SW 1271 (cell line): Measurements from ENCODE around the gene PLA2G4A.

Experiments used
- DNase-seq, 2 experiments: peaks; one replicate each; lab custom pipeline; 2025; lab: John Stamatoyannopoulos, UW

PLA2G4A gene

GRCh38 chr1:186977266-186977957 lies 148.7 kb downstream of the PLA2G4A start:
- DNase-seq: no peak

- no peak for DNase-seq
These were observed 150.1 kb downstream of the PLA2G4A start for GRCh38 chr1:186978596-186979556.

GRCh38 chr1:186980400-186980799 lies 151.7 kb downstream of the PLA2G4A start:
- no peak for DNase-seq

- no peak for DNase-seq
These were observed 153.4 kb downstream of the PLA2G4A start for GRCh38 chr1:186982116-186982515.

- DNase-seq: no peak
These were observed 154.6 kb downstream of the PLA2G4A start for GRCh38 chr1:186983327-186983726.

GRCh38 chr1:186984959-186985358 lies 156.2 kb downstream of the PLA2G4A start:
- no peak for DNase-seq

- DNase-seq: peak in 1 of 2 experiments; percentile 28
These were observed 157.2 kb downstream of the PLA2G4A start for GRCh38 chr1:186985889-186986491.

GRCh38 chr1:186987065-186987464 lies 158.3 kb downstream of the PLA2G4A start:
- DNase-seq: no peak

GRCh38 chr1:186987769-186988168 lies 159.0 kb downstream of the PLA2G4A start:
- no peak for DNase-seq

GRCh38 chr1:186993996-186994395 lies 165.2 kb downstream of the PLA2G4A start:
- no peak for DNase-seq

- DNase-seq: no peak
These were observed 166.1 kb downstream of the PLA2G4A start for GRCh38 chr1:186994897-186995296.

- DNase-seq: no peak
These were observed 168.1 kb downstream of the PLA2G4A start for GRCh38 chr1:186996816-186997215.

GRCh38 chr1:186997877-186998276 lies 169.1 kb downstream of the PLA2G4A start:
- DNase-seq: no peak

GRCh38 chr1:186999506-186999905 lies 170.8 kb downstream of the PLA2G4A start:
- no peak for DNase-seq

- no peak for DNase-seq
These were observed 172.6 kb downstream of the PLA2G4A start for GRCh38 chr1:187001198-187001889.

- DNase-seq: no peak
These were observed 174.6 kb downstream of the PLA2G4A start for GRCh38 chr1:187003353-187003752.

- DNase-seq: no peak
These were observed 178.1 kb downstream of the PLA2G4A start for GRCh38 chr1:187006896-187007295.

GRCh38 chr1:187009320-187009719 lies 180.6 kb downstream of the PLA2G4A start:
- DNase-seq: no peak

GRCh38 chr1:187010571-187011309 lies 182.0 kb downstream of the PLA2G4A start:
- peak in 1 of 2 experiments; percentile 7 for DNase-seq

GRCh38 chr1:187013582-187014200 lies 184.9 kb downstream of the PLA2G4A start:
- DNase-seq: no peak

- DNase-seq: no peak
These were observed 189.5 kb downstream of the PLA2G4A start for GRCh38 chr1:187018291-187018690.
